ENCODE results near the gene NDUFS7.

GRCh38 chr19:1351381-1351851 is 32.3 kb upstream of the NDUFS7 start:
- TF ChIP-seq, protein P1, sequence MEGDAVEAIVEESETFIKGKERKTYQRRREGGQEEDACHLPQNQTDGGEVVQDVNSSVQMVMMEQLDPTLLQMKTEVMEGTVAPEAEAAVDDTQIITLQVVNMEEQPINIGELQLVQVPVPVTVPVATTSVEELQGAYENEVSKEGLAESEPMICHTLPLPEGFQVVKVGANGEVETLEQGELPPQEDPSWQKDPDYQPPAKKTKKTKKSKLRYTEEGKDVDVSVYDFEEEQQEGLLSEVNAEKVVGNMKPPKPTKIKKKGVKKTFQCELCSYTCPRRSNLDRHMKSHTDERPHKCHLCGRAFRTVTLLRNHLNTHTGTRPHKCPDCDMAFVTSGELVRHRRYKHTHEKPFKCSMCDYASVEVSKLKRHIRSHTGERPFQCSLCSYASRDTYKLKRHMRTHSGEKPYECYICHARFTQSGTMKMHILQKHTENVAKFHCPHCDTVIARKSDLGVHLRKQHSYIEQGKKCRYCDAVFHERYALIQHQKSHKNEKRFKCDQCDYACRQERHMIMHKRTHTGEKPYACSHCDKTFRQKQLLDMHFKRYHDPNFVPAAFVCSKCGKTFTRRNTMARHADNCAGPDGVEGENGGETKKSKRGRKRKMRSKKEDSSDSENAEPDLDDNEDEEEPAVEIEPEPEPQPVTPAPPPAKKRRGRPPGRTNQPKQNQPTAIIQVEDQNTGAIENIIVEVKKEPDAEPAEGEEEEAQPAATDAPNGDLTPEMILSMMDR (IDR thresholded peaks at IDR 0.05), result no peak
- no peak for TF ChIP-seq POLR2AphosphoS5 (IDR thresholded peaks at IDR 0.05)
- no peak for TF ChIP-seq POLR2A (IDR thresholded peaks at IDR 0.05)
- TF ChIP-seq EP300 (IDR thresholded peaks at IDR 0.05), result no peak
